Measurements from ENCODE around the gene POLR2J3. TPM values are rescaled to one million over a fixed set of nuclear protein-coding genes. Genes with fewer than 3 reads are reported as not detected.
"Not testable (repeated sequence)": the region's sequence is repeated elsewhere in the genome, so short reads cannot be mapped to it uniquely, and the experiment has no call there.

POLR2J3 gene
- 19.4 TPM for polyA plus RNA-seq (2012; ENCODE audit: insufficient read length, low read depth)

DNA sequence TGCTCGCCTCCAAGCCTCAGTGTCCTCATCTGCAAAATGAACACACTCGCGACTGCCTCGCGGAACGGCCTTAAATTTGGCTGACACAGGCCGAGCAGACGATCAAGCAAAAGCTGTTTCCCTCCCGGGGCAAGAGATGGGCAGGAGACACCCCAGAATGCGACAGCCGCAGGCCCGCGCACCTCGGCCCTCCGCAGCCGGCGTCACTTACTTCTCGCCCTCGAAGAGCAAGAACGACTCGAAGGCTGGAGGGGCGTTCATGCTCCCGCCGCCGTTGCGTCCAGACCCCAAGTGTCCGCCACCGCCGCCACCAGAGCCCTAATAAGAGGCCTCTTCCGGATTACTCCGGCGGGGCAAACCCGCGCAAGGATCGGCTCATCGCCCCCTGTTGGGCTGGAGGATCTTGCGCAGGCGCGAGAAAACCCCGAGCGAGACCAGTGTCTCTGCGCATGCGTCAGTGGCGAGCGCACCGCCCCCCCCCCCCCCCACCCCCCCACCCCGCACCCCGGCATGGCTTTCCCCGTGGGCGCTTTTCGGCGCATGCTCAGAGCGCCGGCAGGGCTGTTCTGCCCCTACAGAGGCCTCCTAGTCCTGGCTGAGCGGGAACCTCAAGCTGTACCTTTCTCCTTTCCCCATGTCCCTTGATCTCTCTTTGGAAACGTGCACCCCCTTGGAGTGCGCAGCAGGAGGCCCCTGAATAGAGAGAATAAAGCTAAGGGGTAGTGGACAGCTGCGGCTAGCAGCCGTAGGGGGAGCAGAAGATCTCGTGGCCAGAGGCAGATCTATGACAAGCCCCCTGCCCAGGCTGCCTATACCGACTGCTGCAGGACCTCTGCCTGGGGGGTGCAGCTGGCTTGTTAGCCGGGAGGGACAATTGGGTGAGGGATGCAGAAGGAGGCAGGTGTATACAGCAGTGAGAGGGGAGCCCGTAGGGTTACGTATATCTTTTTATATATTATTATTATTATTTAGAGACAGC, at the start of gene POLR2J3:
Gene POLR2J3 (minus strand): TSS at position 323 of the 979 bp plus-strand sequence. CDS start 62 bp downstream, at position 261.
- TF ChIP-seq POLR2AphosphoS5 (IDR thresholded peaks at IDR 0.05; ENCODE audit: low read depth, low read length); SIN3A (IDR thresholded peaks at IDR 0.05; ENCODE audit: borderline replicate concordance, insufficient read depth, low read length): not testable (repeated sequence)
- TF ChIP-seq, protein P1, sequence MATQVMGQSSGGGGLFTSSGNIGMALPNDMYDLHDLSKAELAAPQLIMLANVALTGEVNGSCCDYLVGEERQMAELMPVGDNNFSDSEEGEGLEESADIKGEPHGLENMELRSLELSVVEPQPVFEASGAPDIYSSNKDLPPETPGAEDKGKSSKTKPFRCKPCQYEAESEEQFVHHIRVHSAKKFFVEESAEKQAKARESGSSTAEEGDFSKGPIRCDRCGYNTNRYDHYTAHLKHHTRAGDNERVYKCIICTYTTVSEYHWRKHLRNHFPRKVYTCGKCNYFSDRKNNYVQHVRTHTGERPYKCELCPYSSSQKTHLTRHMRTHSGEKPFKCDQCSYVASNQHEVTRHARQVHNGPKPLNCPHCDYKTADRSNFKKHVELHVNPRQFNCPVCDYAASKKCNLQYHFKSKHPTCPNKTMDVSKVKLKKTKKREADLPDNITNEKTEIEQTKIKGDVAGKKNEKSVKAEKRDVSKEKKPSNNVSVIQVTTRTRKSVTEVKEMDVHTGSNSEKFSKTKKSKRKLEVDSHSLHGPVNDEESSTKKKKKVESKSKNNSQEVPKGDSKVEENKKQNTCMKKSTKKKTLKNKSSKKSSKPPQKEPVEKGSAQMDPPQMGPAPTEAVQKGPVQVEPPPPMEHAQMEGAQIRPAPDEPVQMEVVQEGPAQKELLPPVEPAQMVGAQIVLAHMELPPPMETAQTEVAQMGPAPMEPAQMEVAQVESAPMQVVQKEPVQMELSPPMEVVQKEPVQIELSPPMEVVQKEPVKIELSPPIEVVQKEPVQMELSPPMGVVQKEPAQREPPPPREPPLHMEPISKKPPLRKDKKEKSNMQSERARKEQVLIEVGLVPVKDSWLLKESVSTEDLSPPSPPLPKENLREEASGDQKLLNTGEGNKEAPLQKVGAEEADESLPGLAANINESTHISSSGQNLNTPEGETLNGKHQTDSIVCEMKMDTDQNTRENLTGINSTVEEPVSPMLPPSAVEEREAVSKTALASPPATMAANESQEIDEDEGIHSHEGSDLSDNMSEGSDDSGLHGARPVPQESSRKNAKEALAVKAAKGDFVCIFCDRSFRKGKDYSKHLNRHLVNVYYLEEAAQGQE (IDR thresholded peaks at IDR 0.05; ENCODE audit: insufficient read depth in 1 of 2, low read depth in 2 of 2, low read length in 2 of 2), result not testable (repeated sequence)

DNA sequence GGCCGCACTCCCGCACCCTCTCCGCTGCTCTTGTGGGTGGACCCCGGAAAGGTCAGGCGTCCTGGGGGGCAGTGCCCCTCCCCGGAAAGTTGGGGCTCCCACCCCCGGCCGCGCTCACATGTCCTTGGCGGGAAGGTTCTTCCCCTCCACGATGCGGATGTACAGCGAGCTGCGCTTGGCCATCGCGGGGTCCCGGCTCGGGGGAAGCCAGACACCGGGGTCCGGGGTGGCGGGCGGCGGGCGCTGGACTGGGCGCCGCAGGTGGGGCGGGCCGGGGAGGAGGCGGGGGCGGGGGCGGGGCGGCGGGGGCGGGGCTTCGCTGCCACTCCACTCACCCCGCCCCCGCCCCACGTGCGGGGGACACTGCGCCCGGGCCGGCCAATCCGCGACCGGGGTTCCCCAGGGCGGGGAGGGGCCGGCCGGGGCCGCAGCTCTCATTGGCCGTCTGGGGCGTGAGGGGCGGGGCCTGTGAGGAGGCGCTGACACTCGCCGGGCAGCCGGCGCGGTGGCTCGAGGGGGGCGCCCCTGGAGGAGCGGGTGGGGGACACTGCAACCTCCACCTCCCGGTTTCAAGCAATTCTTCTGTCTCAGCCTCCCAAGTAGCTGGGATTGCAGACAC, 44.2 kb upstream of the POLR2J3 start, which contains the start of gene RASA4:
Gene RASA4 (minus strand): TSS at position 250 of the 619 bp plus-strand sequence. CDS start 67 bp downstream, at position 183.
- TF ChIP-seq FOXP2 (optimal IDR thresholded peaks at IDR 0.05; ENCODE audit: borderline replicate concordance, extremely low read depth, extremely low read length, insufficient read depth); TAF1 (IDR thresholded peaks at IDR 0.05; ENCODE audit: borderline replicate concordance, insufficient read depth, low read length): not testable (repeated sequence)
- TF ChIP-seq, protein P1 (IDR thresholded peaks at IDR 0.05; ENCODE audit: insufficient read depth in 1 of 2, low read depth in 2 of 2, low read length in 2 of 2), result not testable (repeated sequence)

DNA sequence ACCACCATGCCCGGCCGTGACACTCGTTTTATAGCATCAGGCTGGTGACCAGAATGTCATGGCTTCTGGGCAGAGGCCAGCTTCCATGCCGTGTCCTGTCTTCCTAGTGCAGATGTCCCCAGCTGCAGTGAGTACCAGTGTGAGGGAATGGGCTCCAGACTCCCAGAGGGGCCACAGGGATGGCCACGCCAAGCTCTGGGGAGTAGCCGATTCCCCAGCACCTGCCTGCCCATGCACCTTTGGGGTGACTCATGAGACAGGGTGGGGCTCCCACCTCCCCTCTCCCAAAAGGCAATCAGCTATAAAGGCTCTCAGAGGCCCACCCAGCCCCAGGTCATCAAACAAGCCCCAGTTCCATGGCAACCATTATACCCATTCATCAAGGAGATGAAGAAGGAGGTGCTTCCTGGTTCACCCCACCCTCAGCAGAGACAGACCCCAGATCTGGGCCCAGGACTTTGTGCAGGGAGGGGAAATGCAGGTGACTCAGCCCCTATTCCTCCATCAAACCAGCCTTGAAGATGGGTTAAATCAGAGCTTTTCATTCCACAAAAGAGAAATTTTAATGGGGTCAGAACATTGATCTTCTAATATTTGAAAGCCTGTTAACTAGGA, 21.5 kb downstream of the POLR2J3 start, which contains the start of gene SPDYE2:
Gene SPDYE2 (plus strand): TSS at position 419 of the 615 bp plus-strand sequence. CDS start 2,030 bp downstream, outside the sequence.
- not testable (repeated sequence) for TF ChIP-seq TAF1 (IDR thresholded peaks at IDR 0.05; ENCODE audit: borderline replicate concordance, insufficient read depth, low read length); POLR2AphosphoS5 (IDR thresholded peaks at IDR 0.05; ENCODE audit: low read depth, low read length)
- TF ChIP-seq, protein P1 (IDR thresholded peaks at IDR 0.05; ENCODE audit: insufficient read depth in 1 of 2, low read depth in 2 of 2, low read length in 2 of 2), result not testable (repeated sequence)

DNA sequence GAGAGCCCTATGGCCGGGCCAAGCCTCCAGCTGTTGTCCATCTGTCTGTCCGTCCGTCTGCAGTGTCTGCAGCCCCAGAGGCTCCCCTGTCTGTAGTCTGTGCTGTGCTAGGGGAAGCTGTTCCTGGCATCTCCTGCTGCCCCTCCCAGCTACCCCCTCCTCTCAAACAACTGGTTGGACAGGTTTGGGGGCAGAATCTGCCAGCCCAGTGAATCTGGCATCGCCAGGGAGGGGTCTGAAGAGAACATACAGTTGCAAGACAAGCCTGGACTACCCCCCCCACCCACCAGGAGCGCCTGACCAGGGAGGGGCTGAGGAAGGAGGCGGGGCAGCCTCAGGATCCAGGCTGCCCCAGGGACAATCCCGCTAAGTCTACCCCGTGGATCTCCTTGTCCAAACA, 28.8 kb downstream of the POLR2J3 start, which contains the start of gene UPK3BL2:
Gene UPK3BL2 (minus strand): TSS at position 101 of the 400 bp plus-strand sequence. CDS start 60 bp downstream, at position 41.
- TF ChIP-seq FOXP2 (optimal IDR thresholded peaks at IDR 0.05; ENCODE audit: borderline replicate concordance, extremely low read depth, extremely low read length, insufficient read depth); POLR2AphosphoS5 (IDR thresholded peaks at IDR 0.05; ENCODE audit: low read depth, low read length); SIN3A (IDR thresholded peaks at IDR 0.05; ENCODE audit: borderline replicate concordance, insufficient read depth, low read length): not testable (repeated sequence)

DNA sequence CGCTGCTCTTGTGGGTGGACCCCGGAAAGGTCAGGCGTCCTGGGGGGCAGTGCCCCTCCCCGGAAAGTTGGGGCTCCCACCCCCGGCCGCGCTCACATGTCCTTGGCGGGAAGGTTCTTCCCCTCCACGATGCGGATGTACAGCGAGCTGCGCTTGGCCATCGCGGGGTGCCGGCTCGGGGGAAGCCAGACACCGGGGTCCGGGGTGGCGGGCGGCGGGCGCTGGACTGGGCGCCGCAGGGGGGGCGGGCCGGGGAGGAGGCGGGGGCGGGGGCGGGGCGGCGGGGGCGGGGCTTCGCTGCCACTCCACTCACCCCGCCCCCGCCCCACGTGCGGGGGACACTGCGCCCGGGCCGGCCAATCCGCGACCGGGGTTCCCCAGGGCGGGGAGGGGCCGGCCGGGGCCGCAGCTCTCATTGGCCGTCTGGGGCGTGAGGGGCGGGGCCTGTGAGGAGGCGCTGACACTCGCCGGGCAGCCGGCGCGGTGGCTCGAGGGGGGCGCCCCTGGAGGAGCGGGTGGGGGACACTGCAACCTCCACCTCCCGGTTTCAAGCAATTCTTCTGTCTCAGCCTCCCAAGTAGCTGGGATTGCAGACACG, 54.7 kb downstream of the POLR2J3 start, which contains the start of gene RASA4B:
Gene RASA4B (minus strand): TSS at position 228 of the 598 bp plus-strand sequence. CDS start 67 bp downstream, at position 161.
- not testable (repeated sequence) for TF ChIP-seq POLR2AphosphoS5 (IDR thresholded peaks at IDR 0.05; ENCODE audit: low read depth, low read length); FOXP2 (optimal IDR thresholded peaks at IDR 0.05; ENCODE audit: borderline replicate concordance, extremely low read depth, extremely low read length, insufficient read depth)
- TF ChIP-seq, protein P1 (IDR thresholded peaks at IDR 0.05; ENCODE audit: insufficient read depth in 1 of 2, low read depth in 2 of 2, low read length in 2 of 2), result not testable (repeated sequence)

Data from PFSK-1 (cell line).